Measurements from ENCODE around the gene ISM1. TPM values are rescaled to one million over a fixed set of nuclear protein-coding genes. Genes with fewer than 3 reads are reported as not detected.

Gene ISM1
- total RNA-seq, 4 donors from 2014 or later = 0.55 to 0.64 TPM; not detected in 2

GRCh38 chr20:13271977-13272975 is 51.2 kb downstream of the ISM1 start:
- H3K36me3 ChIP-seq = no peaks in the 10 kb centered on the region
- in situ Hi-C loops (cut with MboI; ENCODE audit: low pct_ligation_motif_present in 1 of 4, low pct_unique_long_range_greater_than_20kb in 1 of 4, low sequenced_read_pairs in 3 of 4) = no loop called here
- H3K27me3 ChIP-seq = no peaks in the 10 kb centered on the region

GRCh38 chr20:13274275-13274861 is 53.3 kb downstream of the ISM1 start:
- intact Hi-C loops (cut with DNase I; ENCODE audit: low total_unique reads) = no loop called here
- TF ChIP-seq EP300 (IDR thresholded peaks at IDR 0.05; ENCODE audit: low read depth) = no peak
- no peak for TF ChIP-seq CTCF (IDR thresholded peaks at IDR 0.05)
- H3K4me1 ChIP-seq = no peaks in the 10 kb centered on the region

More at GRCh38 chr20:13271977-13272975, 51.2 kb downstream of the ISM1 start:
- Histone ChIP-seq H3K4me3 (no peak overlapping the region), H3K4me1 (no peaks in the 10 kb centered on the region), H3K9me3 (no peaks in the 10 kb centered on the region), H3K27ac (no peak overlapping the region)
- WGBS, 2 donors (ENCODE audit: low coverage in 1 of 2) = 88 to 98% methylated on average over 5 to 10 of the region's 10 CpGs
- TF ChIP-seq EP300 (IDR thresholded peaks at IDR 0.05; ENCODE audit: low read depth) = no peak
- no peak for TF ChIP-seq POLR2A (IDR thresholded peaks at IDR 0.05)
- intact Hi-C loops (cut with DNase I; ENCODE audit: low total_unique reads) = no loop called here
- no peak for DNase-seq

GRCh38 chr20:13276945-13277541 is 56.0 kb downstream of the ISM1 start:
- intact Hi-C loops (cut with DNase I; ENCODE audit: low total_unique reads) (no loop called here), in situ Hi-C loops (cut with MboI; ENCODE audit: low pct_ligation_motif_present in 1 of 4, low pct_unique_long_range_greater_than_20kb in 1 of 4, low sequenced_read_pairs in 3 of 4) (no loop called here)
- H3K27ac ChIP-seq = no peak overlapping the region
- DNase-seq = no peak
- no peaks in the 10 kb centered on the region for H3K27me3 ChIP-seq
- no peak overlapping the region for H3K4me3 ChIP-seq
- H3K4me1 ChIP-seq = no peaks in the 10 kb centered on the region
- H3K9me3 ChIP-seq = no peaks in the 10 kb centered on the region
- TF ChIP-seq POLR2AphosphoS5 (IDR thresholded peaks at IDR 0.05) = no peak
- no peak for TF ChIP-seq POLR2A (IDR thresholded peaks at IDR 0.05)
- no peak for TF ChIP-seq CTCF (IDR thresholded peaks at IDR 0.05)
- TF ChIP-seq EP300 (IDR thresholded peaks at IDR 0.05; ENCODE audit: low read depth) = no peak
- no peaks in the 10 kb centered on the region for H3K36me3 ChIP-seq
- whole genome bisulfite sequencing, 2 donors (ENCODE audit: low coverage in 1 of 2) = 75 to 82% methylated on average over 3 to 6 of the region's 6 CpGs

More at GRCh38 chr20:13274275-13274861, 53.3 kb downstream of the ISM1 start:
- Histone ChIP-seq H3K4me3 (no peak overlapping the region), H3K27me3 (no peaks in the 10 kb centered on the region), H3K9me3 (no peaks in the 10 kb centered on the region), H3K27ac (no peak overlapping the region), H3K36me3 (no peaks in the 10 kb centered on the region)
- in situ Hi-C loops (cut with MboI; ENCODE audit: low pct_ligation_motif_present in 1 of 4, low pct_unique_long_range_greater_than_20kb in 1 of 4, low sequenced_read_pairs in 3 of 4) = no loop called here
- DNase-seq = no peak
- 72 to 75% methylated on average over 1 to 18 of the region's 18 CpGs for WGBS, 2 donors (ENCODE audit: low coverage in 1 of 2)

- no peaks in the 10 kb centered on the region for H3K36me3 ChIP-seq
- intact Hi-C loops (cut with DNase I; ENCODE audit: low total_unique reads) = no loop called here
- DNase-seq = no peak
- H3K4me3 ChIP-seq = no peak overlapping the region
- H3K27me3 ChIP-seq = no peaks in the 10 kb centered on the region
- no peaks in the 10 kb centered on the region for H3K9me3 ChIP-seq
- H3K27ac ChIP-seq = no peak overlapping the region
- 84% methylated on average over 9 of the region's 9 CpGs; no CpG with 5 or more reads in 1 of the 2 donors for WGBS, 2 donors (ENCODE audit: low coverage in 1 of 2)
- in situ Hi-C loops (cut with MboI; ENCODE audit: low pct_ligation_motif_present in 1 of 4, low pct_unique_long_range_greater_than_20kb in 1 of 4, low sequenced_read_pairs in 3 of 4) = no loop called here
- TF ChIP-seq POLR2A (IDR thresholded peaks at IDR 0.05) (no peak), EP300 (IDR thresholded peaks at IDR 0.05; ENCODE audit: low read depth) (no peak), POLR2AphosphoS5 (IDR thresholded peaks at IDR 0.05) (no peak), CTCF (IDR thresholded peaks at IDR 0.05) (no peak)
- H3K4me1 ChIP-seq = no peaks in the 10 kb centered on the region
These were observed 56.7 kb downstream of the ISM1 start for GRCh38 chr20:13277663-13278295.

All from transverse colon (tissue), 4 donors.